Brain pericyte (primary cell): ENCODE data around the gene TRMT61A.
"Not testable (repeated sequence)": the region's sequence is repeated elsewhere in the genome, so short reads cannot be mapped to it uniquely, and the experiment has no call there.

ENCODE experiments used
- DNase-seq: peaks from one replicate; pipeline ENCODE4 v3.0.0-alpha.2; 2012; ENCODE audit warnings: low read depth, low spot score

TRMT61A gene

DNA sequence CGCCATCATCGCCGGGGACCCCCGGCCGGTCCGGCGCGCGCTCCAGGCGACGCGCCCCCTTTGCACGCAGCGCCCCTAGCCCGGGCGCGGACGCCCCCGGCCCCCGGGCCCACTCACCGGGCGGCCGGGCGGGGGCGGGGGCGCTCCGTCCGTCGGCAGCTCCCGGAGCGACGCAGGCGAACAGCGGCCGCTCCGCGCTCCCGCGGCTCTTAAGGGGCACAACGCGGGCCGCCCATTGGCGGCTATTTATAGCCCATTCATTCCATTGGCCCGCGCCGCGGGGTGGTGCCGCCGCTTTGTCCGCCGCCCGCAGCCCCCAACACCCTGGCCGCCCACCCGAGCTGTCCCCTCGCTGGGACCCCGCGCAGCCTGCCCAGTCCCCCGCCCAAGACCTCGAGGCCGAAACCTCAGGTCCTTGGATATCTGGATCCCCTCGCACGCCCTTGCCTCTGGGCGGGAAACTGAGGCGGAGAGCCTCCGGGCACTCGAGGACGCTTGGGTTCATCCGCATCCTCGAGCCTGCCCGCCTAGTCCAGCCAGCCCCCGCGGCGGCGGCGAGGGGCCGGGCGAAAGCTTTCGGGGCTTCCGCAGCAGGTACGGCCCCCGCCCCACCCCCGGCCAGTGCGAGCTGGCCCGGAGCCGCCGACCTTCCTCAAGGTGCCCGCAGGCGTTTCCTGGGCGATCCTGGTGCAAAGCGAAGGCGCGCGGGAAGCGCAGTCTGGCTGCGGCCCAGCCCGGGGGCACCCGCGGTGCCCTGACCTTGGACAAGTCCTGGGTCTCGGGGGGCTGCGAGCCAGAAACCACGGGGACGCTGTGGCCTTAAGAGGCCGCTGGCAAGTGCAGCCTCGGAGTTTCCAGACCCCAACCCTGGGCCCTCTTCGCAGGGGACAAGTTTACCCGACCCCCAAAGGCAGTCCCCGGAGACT is 6.1 kb upstream of the TRMT61A start, which contains the start of gene CKB:
Gene CKB (minus strand): TSS at position 182 of the 926 bp plus-strand sequence. CDS start 337 bp downstream, outside the sequence.
- DNase-seq: no peak

DNA sequence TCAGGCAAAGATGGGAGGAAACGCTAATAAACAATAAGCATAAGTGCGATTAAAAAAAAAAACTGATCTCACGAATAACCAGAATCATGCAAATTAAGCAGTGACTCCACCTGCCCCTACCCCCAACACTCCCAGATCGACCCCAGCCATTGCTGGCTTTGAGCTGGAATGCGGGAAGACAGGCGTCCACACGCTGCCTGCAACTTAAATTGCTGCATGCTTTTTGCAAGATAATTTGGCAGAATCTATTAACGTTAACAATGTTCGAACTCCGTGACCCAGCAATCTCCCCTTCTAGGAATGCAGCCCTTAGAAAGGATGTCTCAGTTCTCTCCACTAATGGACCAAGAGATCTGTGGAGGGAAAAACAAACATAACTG is 5.4 kb upstream of the TRMT61A start:
- DNase-seq: no peak

DNA sequence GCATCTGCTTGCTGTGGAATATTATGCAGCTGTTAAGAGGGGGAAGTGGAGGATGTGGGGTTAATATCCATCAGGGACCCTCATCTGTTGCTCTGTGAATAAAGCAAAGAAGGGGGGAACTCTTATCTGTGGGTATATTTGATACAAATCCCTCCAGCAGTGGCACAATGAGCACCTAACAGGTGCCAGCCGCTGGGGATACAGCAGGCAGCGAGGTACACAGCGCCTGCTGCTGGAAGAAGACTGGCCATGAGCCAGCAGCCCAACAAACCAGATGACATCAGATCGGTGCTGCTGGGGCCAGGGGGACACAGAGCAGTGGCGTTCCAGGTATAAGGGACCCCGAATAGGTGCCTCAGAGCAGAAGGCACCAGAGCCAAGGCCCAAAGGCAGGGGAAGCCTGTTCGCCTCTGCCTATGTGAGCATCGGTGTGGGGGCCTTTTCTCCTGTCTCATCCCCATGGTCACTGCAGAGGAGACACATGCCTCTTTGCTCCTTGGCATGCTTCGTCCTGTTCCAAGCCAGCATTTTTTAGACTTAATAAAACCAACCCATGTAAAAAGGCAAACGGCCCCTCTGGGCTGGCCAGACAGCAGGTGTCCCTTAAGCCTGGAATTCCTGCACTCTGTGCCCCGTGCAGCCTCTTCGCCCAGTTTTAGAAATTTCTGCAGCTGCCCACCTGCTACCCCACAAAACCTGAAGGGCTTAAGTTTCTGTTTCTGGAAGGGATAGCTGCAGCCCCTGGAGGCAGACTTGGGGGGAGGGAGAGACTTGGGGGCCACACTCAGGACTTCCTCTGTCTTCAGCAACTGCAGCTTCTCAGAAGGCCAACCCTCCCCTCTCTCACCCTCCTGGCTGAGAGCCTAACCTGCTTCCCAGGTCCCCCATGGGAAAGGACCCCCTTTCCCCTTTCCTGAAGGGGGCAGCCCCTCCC is 4.7 kb upstream of the TRMT61A start:
- no peak for DNase-seq

DNA sequence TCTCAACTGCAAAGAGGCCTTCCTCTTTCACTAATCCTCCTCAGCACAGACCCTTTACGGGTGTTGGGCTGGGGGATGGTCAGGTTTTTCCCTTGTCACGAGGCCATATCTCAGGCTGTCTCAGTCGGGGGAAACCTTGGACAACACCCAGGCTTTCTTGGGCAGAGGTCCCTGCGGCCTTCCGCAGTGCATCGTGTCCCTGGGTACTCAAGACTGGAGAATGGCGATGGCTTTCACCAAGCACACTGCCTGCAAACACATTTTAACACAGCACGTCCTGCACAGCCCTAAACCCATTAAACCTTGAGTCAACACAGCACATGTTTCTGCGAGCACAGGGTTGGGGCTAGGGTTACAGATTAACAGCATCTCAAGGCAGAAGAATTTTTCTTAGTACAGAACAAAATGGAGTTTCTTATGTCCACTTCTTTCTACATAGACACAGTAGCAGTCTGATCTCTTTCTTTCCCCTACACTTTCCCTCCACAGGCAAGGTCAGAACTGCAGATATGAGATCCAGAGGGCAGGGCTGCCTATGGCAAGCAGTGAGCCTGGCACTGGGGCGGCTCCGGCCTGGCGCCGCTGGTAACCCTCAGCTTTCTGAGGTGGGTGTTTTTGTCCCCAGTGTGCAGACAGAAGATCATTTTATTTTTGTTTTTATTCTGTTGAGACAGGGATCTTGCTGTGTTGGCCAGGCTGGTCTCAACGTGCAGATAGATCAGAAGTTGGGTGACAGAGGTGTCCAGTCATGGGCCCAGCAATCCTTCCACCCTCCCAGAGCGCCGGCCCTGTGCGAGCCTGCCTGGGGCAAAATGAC is 3.4 kb upstream of the TRMT61A start:
- not testable (repeated sequence) for DNase-seq

DNA sequence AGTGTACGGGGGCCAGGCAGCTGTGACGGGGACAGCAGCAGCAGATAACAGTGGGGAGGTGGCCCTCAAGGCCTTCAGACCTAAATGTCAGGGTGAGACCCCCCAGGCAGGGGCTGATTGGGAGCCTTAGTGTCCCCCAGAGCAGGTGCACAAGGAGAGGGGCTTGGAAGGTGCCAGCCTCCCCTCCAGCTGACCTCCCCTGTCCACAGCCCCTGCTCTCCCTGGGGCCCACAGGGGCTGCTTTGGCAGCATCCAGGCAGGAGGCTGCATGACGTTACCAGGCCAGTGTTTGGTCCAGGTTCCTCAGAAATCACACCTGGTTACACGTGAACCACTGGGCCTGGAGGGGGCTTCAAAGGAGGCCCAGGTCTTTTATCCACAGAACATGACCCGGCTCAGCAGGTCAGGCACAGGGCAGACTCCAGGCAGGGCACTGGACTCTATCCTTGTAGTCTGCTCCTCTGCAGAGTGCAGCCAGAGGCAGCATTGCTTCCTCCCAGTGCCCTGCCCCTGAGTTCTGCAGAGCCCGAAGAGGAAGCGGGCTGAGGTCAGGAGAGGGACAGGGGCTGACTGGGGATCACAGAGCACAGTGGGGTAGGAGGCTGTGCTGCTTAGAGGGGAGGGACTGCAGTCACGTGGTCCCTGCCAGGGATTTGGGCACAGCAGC is 2.6 kb upstream of the TRMT61A start:
- DNase-seq: no peak

DNA sequence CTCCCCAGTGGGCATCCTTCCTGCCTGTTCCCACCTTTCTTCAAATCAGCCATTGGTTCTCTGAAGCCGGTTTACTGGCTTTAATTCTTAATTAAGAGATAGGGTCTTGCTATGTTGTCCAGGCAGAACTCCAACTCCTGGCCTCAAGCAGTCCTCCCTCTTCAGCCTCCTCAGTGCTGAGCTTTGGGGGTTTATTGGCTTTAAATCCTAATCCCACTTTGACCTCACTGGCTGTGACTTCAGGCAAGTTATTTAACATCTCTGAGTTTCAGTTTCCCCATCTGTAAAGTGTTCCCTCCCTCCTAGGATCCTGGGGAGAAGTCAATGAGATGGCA is 2.1 kb upstream of the TRMT61A start:
- DNase-seq: no peak

DNA sequence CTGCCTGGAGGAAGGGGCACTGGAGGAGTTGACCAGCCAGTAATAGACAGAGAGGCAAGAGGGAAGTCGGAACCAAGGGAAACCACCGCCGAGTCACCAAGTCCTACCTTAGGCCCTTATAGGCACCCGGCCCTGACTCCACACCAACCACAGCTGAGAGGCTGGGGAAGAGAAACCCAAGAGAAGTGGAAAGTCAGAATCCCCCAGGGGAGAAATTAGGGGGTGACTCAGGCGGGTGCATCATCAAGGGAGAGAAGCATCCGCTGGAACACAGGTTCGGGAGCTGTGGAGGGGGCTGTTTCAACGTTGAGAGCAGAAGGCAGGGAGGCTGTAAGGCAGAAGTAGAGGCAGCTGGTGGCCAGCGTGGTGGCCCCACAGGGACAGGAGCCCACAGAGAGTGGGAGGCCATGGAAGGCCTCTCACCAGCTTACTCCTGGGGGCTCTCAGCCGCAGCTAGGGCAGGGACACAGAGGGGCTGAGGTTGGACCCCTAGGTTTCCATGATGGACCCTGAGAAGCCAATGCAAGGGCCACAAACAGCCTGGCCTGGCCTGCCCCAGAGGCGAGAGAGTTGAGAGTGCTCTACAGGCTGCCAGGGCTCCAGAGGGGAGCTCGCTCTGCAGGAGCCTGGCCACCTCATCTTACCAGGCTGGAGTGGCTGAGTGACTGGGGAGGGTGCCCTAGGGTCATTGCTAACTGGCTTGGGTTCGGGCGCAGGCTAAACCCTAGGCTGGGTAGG is 1.4 kb upstream of the TRMT61A start:
- no peak for DNase-seq

DNA sequence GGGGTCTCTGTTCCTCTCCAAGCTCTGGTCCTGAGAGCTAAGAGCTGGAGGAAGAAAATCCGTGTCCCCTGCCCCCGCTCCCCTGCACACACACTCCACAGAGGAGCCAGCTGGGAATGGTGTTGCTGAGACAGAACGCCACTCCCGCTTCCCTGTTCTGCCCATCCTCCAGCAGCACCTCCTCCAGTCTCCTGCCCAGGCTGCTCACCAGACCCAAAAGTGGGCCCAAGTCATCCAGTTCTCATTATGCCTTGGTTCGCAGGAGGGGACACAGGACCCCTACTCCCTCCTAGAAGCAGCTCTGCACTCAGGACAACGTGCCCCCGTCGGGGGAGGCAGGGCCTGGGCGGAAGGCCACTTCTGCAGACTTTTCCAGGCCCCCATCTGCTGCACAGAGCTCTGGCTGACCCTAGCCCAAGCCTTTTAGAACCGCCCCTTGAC is 830 bp upstream of the TRMT61A start:
- no peak for DNase-seq

DNA sequence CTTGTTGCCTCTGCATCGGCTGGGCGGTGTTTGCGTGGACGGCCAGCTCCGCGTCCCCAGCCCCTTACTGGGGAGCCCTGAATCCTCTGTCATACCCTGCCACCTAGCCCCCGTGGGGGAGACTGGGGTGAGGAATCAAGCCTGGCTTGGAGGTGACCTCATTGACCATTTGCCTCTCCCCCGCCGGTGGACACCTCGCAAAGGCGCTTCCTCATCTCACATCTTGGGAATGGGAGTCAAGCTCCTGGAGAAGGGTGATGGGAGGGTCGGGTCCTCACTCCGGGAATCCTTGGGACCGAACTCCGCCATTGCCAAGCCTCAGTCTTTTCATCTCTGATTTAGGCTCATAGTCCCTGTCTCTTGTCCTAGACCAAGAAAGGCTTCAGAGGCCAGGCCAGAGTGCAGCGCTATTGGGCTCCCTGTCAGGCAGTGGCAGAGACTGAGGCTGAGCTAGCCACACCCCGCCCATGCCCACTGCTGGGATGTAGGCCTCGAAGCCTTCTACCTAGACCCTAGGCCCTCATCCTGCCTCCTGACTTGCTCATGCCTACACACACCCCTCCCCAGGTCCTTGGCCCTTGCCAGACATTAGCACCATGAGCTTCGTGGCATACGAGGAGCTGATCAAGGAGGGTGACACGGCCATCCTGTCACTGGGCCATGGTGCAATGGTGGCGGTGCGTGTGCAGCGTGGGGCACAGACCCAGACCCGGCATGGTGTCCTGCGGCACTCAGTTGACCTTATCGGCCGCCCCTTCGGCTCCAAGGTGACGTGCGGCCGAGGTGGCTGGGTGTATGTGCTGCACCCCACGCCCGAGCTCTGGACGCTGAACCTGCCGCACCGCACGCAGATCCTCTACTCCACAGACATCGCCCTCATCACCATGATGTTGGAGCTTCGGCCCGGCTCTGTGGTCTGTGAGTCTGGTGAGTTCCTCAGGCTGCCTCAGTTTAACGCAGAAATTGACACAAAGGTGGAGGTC is 678 bp downstream of the TRMT61A start:
- DNase-seq: no peak

DNA sequence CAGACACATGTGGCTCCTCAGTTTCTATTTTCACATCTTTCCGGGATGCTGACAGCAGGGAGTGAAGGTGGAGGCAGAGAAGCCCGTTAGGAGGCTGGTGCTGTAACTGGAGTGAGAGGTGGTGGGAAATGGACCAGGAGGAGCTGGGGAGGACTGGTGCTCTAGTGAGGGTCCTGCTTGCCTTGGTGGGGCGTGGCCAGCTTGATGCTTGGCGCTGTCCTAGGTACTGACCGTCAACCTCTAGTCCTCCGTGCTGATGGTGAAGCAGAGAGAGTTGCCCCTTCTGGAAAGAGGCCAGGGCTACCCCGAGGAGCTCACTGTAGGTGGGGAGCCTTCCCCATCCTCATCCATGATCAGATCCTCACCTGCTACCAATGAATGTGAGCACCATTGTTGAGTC is 1.4 kb downstream of the TRMT61A start:
- no peak for DNase-seq

DNA sequence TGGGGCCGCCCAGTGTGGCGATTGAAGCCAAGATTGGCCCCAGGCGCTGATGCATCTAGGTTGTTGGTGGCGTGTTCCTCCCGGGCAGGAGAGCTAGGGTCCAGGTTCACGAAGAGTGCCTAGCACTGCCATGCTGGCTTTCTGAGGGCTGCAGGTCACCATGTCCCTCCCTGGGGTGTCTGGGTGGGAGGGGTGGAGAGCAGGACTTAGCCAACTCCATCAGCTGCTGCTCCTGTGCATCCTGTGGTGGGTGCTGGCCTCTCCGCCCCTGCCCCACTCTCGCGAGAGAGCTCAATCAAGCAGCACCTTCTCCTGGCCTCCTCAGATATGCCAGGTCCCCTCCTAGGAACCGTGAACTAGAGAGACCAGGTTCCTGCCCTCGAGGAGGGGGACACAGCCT is 1.8 kb downstream of the TRMT61A start:
- no peak for DNase-seq

DNA sequence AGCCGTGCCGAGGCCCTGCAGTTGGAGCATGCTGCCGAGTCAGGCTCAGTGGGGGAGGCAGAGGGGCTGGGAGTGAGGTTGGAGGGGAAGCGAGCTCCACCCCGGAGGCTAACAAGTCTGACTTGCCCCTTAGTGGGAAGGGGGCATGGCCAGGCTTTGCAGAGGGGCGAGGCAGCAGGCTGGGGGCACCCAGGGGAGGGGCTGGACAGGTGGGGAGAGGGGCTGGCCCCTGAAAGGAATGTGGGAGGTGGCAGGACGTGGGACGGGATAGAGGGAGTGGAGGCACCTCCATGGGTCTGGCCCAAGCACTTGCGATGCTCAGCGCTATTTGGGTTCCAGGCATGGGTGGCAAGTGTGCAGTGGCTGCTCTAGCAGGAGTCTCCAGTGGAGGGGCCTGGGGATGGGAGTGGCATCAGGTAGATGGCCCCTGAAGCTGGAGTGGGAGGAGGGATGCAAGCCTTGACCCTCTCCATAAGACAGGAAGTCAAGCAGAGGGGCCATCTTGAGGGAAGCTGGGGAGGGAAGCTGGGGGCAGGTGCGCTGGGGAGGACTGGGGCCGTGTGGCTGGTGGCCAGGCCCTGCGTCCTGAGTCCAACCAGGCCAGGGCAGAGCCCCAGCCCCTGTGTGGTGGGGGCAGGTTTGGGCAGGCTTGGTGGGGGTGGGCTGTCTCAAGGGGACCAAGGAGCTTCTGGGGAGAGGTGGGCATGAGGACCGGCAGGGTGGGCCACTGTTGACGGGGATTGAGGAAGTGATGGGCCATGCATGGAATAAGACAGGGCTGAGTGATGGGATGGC is 2.6 kb downstream of the TRMT61A start:
- DNase-seq: no peak

DNA sequence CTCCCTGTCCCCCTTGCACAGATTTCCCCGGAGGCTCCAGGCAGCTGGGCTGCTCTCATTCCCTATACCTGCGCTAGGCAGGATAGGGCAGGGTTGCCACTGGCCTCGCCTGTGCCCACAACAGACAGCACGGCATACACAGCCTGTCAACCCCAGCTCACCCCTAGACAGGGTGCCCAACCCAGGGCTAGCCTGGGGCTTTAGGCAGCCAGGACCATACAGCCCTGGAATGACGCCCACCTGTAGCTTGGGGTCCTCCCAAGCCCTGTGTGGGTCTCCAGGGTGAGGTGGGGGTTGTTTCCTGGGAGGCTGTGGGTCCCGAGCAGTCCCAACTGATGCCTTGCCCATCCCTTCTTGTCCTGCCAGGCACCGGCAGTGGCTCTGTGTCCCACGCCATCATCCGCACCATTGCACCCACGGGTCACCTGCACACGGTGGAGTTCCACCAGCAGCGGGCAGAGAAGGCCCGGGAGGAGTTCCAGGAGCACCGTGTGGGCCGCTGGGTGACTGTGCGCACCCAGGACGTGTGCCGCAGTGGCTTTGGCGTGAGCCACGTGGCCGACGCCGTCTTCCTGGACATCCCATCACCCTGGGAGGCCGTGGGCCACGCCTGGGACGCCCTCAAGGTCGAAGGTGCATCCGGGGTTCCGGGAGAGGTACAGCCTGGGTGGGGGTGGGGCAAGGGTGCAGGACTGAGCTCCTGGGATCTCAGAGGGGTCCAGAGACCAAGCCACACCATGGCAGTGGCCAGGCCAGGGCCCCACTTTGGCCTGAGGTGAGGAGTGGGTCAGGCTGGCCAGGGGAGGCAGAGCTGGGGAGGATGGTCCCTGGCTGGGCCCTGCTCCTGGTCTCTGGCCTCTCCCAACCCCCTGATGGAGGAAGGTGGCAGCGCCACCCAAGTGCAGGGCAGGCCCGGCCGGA is 3.5 kb downstream of the TRMT61A start:
- DNase-seq: no peak

DNA sequence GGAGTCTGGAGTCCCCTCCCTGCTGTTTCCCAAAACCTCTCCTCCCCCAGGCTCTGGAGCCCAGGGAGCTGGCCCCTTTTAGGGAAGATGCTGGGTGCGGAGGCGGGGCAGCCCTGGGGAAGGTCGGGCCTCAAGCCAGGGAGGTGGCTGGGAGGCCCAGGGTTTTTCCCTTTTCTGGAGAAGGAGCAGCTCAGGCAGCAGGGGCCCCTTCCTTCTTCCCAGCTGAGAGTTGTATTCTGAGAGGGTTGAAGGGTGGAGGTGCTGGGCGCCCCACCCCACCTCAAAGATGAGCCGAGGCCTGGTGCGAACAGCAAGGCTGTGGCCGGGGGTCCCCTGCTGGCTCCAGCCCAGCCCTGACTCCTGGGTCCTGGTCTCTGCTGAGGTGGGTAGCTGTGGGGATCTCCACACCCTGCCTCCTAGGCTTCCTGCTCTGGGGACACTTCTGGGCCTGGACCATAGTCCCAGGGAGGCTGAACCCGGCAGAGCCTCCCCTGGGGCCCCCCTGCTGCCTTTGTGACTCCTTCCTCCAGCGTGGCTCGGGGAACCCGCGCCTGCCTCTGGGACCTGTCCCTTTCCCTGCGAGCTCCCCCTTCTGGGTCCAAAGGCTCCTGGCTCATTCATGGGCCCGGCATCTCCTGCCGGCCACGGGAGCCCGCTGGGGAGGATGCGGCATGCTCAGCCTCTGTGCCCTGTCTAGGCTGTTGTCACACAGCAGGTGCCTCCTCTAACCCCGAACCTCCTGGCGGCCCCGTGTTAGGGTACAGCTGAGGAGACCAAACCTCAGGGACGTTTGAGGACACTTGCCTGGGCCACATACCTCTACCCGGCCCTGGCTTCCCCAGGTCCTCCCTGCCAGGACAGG is 4.4 kb downstream of the TRMT61A start:
- DNase-seq: no peak

DNA sequence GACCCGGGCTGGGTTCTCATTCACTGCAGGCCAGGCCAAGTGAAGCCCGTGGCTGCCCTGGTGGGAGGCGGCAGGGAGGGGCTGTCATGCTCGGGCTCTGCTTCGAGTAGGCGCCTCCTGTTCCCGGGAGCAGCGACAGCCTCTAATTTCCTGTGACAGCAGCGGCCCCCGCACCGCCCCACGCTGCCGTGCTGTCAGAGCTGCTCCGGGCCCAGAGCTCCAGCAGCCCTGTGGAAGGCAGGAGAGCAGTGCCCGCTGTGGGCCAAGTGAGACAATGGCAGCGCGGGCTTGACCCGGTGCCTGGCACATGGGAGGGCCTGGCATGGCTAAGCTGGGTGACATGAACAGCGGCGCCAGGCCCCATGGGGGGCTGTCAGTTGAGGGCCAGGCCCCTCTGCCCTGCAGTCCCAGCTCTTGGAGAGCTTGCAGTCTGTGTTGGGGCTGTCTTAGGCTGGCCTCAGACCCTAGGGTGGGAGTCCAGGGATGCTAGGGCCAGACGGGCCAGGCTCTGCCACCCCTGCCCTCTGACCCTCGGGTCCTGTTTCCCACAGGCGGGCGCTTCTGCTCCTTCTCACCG is 5.1 kb downstream of the TRMT61A start:
- DNase-seq: no peak

DNA sequence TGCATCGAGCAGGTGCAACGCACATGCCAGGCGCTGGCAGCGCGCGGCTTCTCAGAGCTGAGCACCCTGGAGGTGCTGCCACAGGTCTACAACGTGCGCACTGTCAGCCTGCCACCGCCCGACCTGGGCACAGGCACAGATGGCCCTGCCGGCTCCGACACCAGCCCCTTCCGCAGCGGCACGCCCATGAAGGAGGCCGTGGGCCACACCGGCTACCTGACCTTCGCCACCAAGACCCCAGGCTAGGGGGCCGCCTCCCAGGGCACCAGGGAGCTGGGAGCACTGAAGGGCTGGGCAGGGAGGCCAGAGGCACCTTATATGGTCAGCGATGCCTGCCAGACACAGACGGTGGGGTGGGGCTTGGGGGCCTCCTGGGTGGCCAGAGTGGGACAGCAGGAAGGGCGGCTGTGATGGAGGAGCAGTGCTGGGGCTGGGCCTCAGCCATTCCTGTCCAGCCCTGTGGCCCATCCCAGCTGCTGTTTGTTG is 5.6 kb downstream of the TRMT61A start:
- no peak for DNase-seq
